NCI-H2081 treated with DMSO at 0.1 percent for 48 hours (cell line): ENCODE data around the gene HTR7.
"Not testable (repeated sequence)": the region's sequence is repeated elsewhere in the genome, so short reads cannot be mapped to it uniquely, and the experiment has no call there.

Experiments used
- DNase-seq: peaks from one replicate; lab custom pipeline; 2025; lab: John Stamatoyannopoulos, UW

HTR7 gene

DNA sequence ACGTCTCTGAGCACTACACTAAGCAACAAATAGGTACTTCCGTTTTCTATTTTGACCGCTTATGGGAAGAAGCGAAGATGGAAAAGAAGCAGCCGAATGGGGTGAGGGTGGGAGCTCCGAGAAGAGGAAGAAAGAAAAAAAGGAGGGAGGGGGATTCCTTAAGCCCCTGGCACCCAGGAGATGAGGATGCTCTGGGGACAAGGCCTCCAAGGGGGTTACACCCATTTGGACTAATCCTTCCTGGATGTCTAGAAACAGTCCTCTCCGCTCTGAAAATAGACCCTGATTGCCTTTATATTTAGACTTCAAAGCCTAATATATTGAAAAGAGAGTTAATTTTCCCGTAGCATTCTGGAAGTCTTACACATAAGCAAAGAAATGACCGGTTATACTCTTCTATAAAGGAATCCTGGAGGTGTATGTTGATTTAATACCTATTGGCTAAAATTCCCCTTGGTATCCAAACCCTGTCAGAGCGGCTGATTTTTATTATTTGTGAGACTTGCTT is 676 bp upstream of the HTR7 start:
- DNase-seq, result no peak

DNA sequence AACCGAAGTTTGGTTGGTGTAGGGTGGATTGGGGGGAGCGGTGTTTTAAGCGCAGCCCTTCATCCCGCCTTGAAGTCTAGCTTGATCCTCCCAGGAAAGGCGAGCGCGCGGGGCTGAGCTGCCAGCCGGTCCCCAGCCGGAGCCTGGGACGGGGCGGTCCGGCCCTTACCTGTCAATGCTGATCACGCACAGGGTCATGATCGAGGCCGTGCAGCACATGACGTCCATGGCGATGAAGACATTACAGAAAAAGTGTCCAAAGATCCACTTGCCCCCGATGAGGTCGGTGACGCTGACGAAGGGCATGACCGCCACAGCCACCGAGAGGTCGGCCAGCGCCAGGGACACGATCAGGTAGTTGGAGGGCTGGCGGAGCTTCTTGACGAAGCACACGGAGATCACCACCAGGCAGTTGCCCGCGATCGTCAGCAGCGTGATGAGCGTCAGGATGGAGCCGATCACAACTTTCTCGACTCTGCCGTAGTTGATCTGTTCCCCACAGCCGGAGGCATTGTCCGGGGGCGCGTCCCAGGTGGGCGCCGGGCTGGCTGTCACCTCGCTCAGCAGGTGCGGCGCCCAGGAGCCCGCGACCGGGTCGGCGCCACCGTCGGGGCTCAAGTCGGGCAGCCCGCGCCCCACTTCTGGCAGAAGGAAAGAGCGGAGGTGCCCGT is 740 bp downstream of the HTR7 start:
- DNase-seq, result no peak

DNA sequence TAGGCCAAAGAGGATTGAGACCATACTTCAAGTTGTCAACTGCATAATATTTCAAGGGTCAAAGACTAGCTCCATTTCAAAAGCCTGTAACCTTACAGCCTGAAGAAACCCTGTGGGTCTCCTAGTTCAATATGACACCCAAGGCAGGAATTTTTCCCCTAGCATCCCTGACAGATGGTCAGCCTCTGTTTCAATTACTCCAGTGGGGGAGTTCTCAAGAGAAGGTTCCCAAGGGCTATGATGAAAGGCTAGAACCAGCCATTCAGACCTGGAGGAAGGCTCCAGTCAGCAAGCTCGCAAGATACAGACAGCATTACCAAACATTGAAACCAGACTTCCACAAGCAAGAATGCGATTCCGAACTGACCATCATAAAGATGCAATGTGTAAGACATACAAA is 1.6 kb downstream of the HTR7 start:
- DNase-seq, result no peak

DNA sequence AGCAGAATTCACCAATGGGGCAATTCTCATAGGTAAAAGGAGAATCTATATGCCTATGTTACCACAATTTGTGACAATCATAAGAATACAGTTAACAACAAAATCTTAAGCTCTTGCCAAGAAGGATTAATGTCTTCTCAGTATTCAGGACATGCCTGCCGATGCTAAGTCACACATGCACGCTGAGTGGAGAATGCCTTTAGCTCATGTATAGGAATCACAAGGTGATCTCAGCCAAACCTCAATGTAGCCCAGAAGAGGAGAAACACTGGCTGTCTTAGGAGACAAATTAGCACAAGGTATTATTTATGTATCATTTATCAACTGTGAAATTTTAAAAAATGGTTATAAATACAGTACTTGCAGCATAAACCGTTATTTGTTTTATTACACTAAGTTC is 2.7 kb downstream of the HTR7 start:
- DNase-seq, result no peak

DNA sequence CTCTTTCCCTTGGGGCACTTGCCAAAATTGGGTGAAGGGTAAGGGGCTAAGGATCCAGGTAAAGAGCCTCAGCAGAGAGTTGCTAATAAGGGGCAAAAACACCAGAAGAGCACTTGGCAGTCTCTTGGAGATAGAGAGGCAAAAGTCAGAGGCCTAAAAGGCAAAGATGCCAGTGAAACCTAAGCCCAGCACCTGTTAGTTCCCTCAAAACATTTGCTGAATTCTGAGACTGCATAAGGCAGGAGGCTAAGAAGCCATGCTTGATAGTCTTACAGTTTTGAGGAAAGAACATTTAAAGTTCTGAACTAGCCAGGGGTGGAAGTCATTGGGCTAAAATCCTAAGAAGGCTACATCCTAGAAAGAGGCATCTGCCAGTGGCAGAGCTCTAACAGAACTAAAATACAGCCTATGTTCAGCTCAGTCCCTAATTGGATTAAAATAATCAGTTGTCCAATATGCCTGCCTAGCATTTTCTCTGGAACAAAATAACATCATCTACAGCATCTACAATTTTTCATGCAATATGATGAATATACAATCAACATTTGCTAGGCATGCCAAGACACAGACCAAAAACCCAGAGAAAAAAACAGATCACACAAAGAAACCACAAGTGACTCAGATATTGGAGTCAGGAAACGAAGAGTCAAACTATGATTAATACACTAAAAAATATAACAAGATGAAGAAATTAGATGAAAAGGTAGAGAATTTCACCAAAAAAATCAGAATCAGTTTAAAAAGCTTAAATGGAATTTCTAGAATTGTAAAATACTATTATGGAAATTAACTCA is 7.7 kb downstream of the HTR7 start:
- no peak for DNase-seq

DNA sequence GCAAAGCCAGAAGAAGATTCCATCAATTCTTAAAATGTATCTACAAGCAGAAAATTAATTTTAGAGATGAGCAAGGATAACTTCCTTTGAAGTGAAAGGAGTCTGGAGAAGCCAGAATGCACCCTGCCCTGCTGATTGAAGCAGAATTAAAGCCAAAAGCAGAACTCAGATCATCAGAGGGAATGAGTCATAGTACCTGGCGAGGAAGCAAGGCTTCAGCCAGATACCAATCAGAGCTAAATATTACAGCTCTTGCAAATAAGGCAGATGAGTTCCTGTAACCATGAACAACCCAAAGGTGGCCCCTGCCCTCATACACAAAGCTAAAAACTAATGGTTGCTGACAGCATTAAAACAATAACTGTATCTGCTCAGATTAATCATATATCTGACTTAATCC is 10.4 kb downstream of the HTR7 start:
- DNase-seq, result no peak

DNA sequence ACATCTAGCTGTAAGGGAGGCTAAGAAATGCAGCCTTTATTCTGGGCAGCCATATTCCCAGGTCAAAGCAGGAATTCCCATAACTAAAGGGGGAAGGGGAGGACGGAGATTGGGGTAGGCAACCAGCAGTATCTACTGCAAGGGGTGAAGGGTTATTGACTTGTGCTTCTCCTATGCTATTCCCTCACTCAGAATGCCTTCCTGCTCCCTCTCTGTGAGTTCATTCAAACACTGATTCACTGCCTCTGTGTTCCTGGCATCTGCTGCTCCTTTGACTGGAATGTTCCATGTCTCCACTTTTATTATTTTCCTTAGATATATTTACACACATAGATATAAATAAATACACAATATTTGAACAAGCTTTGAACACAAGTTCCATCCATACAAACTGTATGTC is 11.1 kb downstream of the HTR7 start:
- no peak for DNase-seq

DNA sequence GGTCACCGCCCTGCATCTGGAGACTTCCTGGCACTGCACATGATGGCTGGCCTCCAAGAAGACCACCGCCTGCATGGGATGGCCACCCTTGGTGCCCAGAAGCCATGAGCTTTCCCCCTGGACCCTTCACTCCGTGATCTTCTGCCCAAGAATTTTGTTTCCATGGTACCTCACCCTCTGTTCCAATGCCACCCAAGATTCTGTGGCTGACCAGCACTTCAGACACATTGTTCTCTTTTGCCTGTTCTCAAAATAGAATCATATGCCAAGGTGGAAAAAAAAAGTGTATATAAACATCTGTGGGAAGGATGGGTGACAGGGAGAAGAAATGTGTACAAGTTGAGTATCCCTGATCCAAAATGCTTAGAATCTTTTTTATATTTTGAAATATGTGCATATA is 12.1 kb downstream of the HTR7 start:
- no peak for DNase-seq

DNA sequence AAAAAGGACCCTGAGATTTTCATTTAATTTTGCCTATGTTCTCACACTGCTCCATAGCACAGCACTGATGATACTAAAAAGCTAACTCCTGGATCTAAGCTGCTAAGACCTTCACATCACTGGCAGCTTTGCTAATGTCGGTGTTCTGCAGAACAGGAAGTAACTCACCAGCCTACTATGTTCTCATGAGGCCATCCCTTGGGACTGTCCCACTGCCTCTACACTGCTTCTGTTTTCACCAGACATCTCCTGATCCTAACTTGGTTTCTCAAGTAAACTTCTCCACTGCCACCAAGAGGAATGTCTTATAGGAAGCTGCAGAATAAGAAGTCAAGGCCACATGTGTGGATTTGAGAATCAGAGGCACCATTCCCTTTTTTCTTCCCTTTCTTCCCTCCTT is 15.1 kb downstream of the HTR7 start:
- no peak for DNase-seq

DNA sequence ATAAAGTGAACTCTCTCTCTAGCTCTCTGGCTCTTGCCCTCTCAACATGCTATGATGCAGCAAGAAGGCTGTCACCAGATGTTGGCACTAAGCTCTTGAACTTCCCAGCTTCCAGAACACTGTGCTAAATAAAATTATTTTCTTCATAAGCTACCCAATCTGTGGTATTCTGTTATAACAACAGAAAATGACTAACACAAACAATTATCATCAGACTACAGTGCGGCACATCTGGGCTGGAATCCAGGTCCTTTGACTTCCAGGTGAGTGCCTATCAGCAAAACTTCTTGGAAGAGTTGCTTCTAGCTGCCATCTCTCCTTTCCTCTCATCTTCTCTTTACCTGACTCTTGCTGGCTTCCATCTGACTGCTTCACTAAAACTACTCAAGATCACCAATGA is 20.4 kb downstream of the HTR7 start:
- no peak for DNase-seq

DNA sequence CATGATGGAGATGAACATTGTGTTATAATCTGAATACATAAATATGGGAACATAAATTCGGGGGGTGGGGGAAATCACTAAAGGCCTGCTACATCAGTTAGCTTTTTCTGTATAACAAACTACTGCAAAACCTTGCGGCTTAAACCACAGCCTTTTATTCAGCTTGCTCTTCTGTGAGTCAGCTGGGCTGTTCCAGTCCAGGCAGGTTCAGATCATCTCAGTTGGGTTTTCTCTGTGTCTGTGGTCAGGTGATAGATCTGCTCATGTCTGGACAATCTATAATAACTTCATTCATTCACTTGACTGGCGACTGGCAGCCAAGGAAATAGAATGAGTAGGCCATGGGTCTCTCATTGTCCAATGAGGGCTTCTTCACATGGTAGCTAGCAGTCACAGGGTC is 23.5 kb downstream of the HTR7 start:
- DNase-seq, result no peak

DNA sequence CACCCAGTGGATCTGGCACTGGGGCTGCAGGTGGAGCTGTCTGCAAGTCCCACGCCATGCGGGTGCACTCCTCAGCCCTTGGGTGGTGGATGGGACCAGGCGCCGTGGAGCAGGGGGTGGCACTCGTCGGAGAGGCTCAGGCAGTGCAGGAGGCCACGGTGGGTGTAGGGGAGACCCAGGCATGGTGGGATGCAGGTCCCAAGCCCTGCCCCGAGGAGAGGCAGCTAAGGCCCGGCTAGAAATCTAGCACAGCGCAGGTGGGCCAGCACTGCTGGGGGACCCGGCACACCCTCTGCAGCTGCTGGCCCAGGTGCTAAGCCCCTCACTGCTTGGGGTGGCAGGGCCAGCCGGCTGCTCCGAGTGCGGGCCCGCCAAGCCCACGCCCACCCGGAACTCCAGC is 25.7 kb downstream of the HTR7 start:
- no peak for DNase-seq

DNA sequence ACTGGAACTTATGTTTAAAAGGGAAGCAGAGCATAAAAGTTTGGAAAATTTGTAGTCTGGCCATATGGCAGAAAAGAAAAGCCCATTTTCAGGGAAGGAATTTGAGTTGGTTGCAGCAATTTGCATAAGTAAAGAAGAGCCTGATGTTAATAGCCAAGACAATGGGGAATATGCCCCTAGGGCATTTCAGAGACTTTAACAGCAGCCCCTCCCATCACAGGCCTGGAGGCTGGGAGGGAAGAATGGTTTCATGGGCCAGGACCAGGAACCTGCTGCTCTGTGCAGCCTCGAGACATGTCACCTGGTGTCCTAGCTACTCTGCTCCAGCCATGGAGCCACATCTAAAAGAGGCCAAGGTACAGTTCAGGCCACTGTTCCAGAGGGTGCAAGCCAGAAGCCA is 35.3 kb downstream of the HTR7 start:
- no peak for DNase-seq

DNA sequence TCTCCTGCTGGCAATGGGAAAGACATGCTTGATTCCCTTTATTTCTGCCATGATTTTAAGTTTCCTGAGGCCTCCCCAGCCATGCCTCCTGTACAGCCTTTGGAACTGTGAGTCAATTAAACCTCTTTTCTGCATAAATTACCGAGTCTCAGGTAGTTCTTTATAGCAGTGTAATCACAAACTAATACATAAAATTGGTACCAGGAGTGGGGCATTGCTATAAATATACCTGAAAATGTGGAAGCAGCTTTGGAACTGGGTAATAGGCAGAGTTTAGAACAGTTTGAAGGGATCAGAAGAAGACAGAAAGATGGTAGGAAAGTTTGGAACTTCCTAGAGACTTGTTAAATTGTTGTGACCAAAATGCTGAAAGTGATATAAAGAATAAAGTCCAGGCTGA is 36.0 kb downstream of the HTR7 start:
- not testable (repeated sequence) for DNase-seq

DNA sequence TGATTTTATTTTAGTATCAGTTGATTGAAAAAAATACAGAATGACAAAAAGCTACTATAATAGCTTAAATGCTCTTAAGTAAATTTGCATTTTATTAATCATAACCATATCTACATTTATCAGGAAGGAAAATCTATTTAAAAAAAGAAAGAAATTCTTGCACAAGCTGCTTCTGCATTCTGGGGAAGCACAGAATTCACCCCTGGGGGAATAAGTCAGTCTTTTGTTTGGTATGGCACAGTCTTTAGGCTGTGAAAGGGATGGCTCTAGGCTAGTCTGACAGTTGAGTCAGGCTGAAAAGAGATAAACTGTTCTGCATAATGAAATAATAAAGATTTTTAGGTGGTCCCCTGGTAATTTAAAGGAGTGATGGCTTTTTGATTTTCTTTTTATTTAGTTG is 37.9 kb downstream of the HTR7 start:
- no peak for DNase-seq

DNA sequence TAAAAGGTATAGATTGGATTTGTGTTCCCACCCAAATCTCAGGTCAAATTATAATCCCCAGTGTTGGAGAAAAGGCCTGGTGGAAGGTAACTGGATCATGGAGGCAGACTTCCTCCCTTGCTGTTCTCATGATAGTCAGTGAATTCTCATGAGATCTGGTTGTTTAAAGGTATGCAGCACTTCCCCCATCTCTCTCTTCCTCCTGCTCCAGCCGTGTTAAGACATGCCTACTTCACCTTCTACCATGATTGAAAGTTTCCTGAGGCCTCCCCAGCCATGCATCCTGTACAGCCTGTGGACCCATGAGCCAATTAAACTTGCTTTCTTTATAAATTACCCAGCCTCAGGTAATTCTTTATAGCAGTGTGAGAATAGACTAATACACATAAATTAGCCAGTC is 39.1 kb downstream of the HTR7 start:
- no peak for DNase-seq

DNA sequence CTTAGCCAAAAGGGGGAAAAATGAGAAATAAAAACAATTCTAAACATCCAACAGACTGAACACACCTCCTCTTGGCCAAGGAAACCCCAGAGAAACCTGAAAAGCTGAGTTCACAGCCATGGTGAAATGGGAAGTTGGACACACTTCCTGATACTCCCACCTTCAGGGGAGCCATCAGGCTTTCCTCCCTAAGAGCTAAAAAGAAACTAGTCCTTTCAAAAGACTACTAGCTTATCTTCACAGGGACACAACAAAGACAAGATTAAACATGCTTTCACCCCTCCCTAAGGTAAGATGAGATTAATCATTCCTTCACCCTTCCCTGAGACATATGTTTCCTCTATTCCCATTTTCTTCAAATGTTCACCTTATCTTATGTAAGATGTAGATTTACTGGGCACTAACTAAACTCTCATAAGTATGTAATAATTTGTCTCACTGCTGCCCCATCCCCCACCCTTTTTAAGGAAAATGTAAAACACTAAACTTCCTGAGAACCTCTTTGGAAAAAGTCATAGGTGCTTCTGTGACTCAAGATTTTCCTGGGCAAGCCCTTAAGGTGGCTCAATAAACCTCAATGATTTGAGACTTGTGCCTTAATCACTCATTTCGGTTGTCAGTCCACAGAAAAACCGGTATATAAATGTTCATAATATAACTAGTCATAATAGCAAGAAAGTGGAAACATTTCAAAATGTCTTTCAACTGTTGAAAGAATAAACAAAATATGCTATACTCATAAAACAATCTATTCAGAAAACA is 40.5 kb downstream of the HTR7 start:
- no peak for DNase-seq

DNA sequence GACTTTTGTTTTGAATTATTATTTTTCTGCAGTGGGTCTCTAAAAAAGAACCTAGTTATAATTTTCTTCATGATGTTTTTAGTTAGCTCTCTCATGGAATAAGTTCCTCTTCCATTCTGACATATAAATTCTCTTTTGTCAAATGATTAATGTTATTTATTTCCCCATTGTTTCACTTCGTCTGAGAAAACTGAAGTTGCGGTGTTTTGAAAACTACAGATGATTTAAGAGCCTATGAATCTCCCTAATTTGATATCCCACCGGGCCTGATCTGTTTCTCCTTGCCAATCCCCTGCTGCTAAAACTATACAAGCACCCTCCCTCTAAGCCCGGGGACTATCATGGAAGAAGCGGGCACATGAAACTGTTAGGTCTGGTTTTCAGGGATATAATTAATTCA is 41.4 kb downstream of the HTR7 start:
- DNase-seq, result no peak

DNA sequence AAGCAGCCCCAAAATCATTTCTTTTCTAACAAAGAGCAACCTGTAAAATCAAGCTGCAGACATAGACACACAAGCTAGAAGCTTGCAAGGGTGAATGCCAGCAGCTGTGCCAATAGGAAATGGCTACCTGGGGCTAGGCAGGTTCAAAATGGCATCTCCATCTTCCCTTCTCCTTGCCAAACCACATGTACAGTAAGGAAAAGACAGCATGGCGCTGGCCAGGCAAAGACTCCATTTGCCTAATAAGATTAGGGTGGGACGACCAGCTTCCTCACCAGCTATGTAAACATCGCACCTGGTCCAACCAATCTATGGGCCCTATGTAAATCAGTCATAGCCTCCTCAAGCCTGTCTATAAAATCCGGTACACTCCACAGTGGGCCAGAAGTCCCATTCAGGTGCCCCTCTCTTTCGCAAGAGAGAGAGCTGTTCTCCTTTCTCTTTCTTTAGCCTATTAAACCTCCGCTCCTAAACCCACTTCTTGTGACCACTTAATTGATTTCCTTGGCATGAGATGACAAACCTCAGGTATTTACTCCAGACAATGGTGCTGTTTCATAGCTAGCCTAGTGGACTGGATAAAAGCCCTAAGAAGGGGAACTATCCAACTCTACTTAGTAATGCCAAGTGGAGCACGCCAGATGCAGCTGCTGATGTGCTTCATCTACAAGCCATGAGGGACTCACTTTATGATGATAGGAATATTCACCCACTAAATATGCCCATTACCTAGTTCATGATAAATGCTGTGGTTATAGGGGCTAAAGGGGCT is 44.1 kb downstream of the HTR7 start:
- no peak for DNase-seq

DNA sequence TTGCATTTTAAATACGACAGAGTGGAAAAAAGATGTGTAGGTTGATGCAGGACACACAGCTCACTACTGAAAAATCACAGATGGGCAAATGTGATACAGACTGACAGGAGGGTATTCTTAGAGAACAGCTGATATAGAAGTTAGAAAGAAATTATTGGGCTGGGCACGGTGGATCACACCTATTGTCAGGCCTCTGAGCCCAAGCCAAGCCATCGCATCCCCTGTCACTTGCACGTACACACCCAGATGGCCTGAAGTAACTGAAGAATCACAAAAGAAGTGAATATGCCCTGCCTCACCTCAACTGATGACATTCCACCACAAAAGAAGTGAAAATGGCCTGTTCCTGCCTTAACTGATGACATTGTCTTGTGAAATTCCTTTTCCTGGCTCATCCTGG is 50.7 kb downstream of the HTR7 start:
- DNase-seq, result not testable (repeated sequence)

DNA sequence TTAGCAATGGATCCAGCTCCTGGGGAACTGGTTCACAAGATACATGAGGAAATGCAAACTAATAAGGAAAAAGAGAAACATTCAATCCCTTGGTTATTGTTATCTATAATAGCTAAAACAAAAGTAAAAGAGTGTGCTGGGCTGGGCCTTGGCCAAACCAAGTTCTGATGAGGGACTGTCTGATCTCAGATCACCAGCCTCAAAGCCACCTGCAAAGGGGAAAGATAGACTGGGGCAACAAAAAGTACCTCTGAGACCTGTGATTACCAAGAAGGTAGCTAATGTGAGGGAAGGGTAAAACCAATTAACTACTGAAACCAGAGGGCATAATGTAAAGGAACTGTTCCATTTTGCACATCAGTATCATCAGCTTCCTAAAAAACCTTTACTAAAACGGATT is 51.2 kb downstream of the HTR7 start:
- no peak for DNase-seq

DNA sequence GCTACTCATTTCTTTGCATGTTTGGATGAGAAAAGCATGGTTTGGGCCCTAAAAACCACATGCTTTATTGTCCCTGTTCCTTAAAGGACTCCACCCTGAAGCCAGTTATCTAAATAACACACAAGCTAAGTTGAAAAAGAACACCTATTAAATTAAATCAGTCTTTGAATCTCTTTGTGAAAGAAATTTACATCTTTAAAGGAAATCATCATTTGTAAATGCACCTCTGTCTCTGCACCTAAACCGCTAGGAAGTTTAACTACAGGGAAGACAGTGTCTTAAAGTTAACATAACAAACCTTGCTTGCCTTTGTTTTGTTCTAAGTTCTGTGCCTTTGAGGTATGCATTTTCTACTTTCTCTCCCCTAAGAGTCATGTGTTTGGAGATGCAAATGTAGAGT is 52.6 kb downstream of the HTR7 start:
- no peak for DNase-seq
